HEK293 (cell line): ENCODE results near the gene PRSS53.

Experiments used
- CTCF ChIP-seq: fragments of 450-650 bp; formaldehyde crosslinking; IDR thresholded peaks from 2 replicates; pipeline ENCODE4 v1.5.1; 2016; ENCODE audit warnings: missing biosample characterization, missing genetic modification characterization
- GLI4 ChIP-seq: fragments of 450-650 bp; formaldehyde crosslinking; IDR thresholded peaks from 2 replicates; pipeline ENCODE4 v1.5.1; 2016; ENCODE audit warnings: missing biosample characterization, missing genetic modification characterization
- GLIS1 ChIP-seq: fragments of 450-650 bp; formaldehyde crosslinking; IDR thresholded peaks from 2 replicates; pipeline ENCODE4 v1.5.1; 2016; ENCODE audit warnings: missing biosample characterization, missing genetic modification characterization
- INSM2 ChIP-seq: fragments of 450-650 bp; formaldehyde crosslinking; IDR thresholded peaks from 2 replicates; pipeline ENCODE4 v1.5.1; 2016; ENCODE audit warnings: missing biosample characterization, missing genetic modification characterization
- KLF1 ChIP-seq: fragments of 450-650 bp; formaldehyde crosslinking; IDR thresholded peaks from 2 replicates; pipeline ENCODE4 v1.5.1; 2016; ENCODE audit warnings: missing biosample characterization, missing genetic modification characterization
- KLF8 ChIP-seq: fragments of 450-650 bp; formaldehyde crosslinking; IDR thresholded peaks from 2 replicates; pipeline ENCODE4 v1.5.1; 2016; ENCODE audit warnings: missing biosample characterization, missing genetic modification characterization
- PRDM4 ChIP-seq: fragments of 450-650 bp; formaldehyde crosslinking; IDR thresholded peaks from 2 replicates; pipeline ENCODE4 v1.5.1; 2017; ENCODE audit warnings: missing biosample characterization, missing genetic modification characterization
- SALL2 ChIP-seq: fragments of 450-650 bp; formaldehyde crosslinking; IDR thresholded peaks from 2 replicates; pipeline ENCODE4 v1.5.0; 2017; ENCODE audit warnings: missing biosample characterization, mild to moderate bottlenecking, missing genetic modification characterization, borderline replicate concordance
- SCRT2 ChIP-seq: fragments of 450-650 bp; formaldehyde crosslinking; IDR thresholded peaks from 2 replicates; pipeline ENCODE4 v1.5.1; 2016; ENCODE audit warnings: missing biosample characterization, missing genetic modification characterization
- ZBTB48 ChIP-seq: fragments of 450-650 bp; formaldehyde crosslinking; IDR thresholded peaks from 2 replicates; pipeline ENCODE4 v1.5.1; 2016; ENCODE audit warnings: missing biosample characterization, missing genetic modification characterization
- ZNF133 ChIP-seq: fragments of 450-650 bp; formaldehyde crosslinking; IDR thresholded peaks from 2 replicates; pipeline ENCODE4 v1.5.1; 2016; ENCODE audit warnings: missing biosample characterization, missing genetic modification characterization
- ZNF169 ChIP-seq: fragments of 450-650 bp; formaldehyde crosslinking; IDR thresholded peaks from 2 replicates; pipeline ENCODE4 v1.5.1; 2016; ENCODE audit warnings: missing biosample characterization, missing genetic modification characterization
- ZNF184 ChIP-seq: fragments of 450-650 bp; IDR thresholded peaks from 2 replicates; pipeline ENCODE4 v1.5.1; 2018; ENCODE audit warnings: missing biosample characterization, mild to moderate bottlenecking, missing genetic modification characterization
- ZNF19 ChIP-seq: fragments of 450-650 bp; formaldehyde crosslinking; IDR thresholded peaks from 2 replicates; pipeline ENCODE4; 2016; ENCODE audit warnings: missing biosample characterization, missing genetic modification characterization, low read depth
- ZNF214 ChIP-seq: fragments of 450-650 bp; formaldehyde crosslinking; IDR thresholded peaks from 2 replicates; pipeline ENCODE4 v1.5.1; 2017; ENCODE audit warnings: missing biosample characterization, mild to moderate bottlenecking, missing genetic modification characterization, borderline replicate concordance
- ZNF266 ChIP-seq: fragments of 450-650 bp; formaldehyde crosslinking; IDR thresholded peaks from 2 replicates; pipeline ENCODE4 v1.5.1; 2016; ENCODE audit warnings: missing biosample characterization, missing genetic modification characterization, low read depth
- ZNF274 ChIP-seq, 2 experiments: fragments of 200-500 bp in 1 of 2; fragments of 450-650 bp in 1 of 2; sonication (Bioruptor generic) in 1 of 2; formaldehyde crosslinking in 1 of 2; IDR thresholded peaks; 2 replicates each; pipeline versions ENCODE4 v1.5.1 to v1.6.1; 2014 to 2016; ENCODE audit warnings: borderline replicate concordance in 1 of 2, inconsistent platforms in 1 of 2, low read length in 1 of 2, missing biosample characterization in 1 of 2, missing genetic modification characterization in 1 of 2
- ZNF302 ChIP-seq: fragments of 450-650 bp; formaldehyde crosslinking; IDR thresholded peaks from 2 replicates; pipeline ENCODE4 v1.5.1; 2016; ENCODE audit warnings: missing biosample characterization, missing genetic modification characterization, low read depth
- ZNF37A ChIP-seq: fragments of 450-650 bp; IDR thresholded peaks from 2 replicates; pipeline ENCODE4 v1.5.1; 2018; ENCODE audit warnings: missing biosample characterization, missing genetic modification characterization
- ZNF501 ChIP-seq: fragments of 450-650 bp; formaldehyde crosslinking; IDR thresholded peaks from 2 replicates; pipeline ENCODE4 v1.5.1; 2016; ENCODE audit warnings: missing biosample characterization, missing genetic modification characterization
- ZNF510 ChIP-seq: fragments of 450-650 bp; formaldehyde crosslinking; IDR thresholded peaks from 2 replicates; pipeline ENCODE4 v1.5.1; 2018; ENCODE audit warnings: mild to moderate bottlenecking, missing genetic modification characterization, missing biosample characterization; ENCODE audit not compliant: insufficient replicate concordance
- ZNF555 ChIP-seq: fragments of 450-650 bp; formaldehyde crosslinking; conservative IDR thresholded peaks from 2 replicates; pipeline ENCODE4 v1.5.1; 2017; ENCODE audit warnings: missing biosample characterization, mild to moderate bottlenecking, missing genetic modification characterization, inconsistent platforms
- ZNF560 ChIP-seq: fragments of 450-650 bp; formaldehyde crosslinking; IDR thresholded peaks from 2 replicates; pipeline ENCODE4 v1.5.1; 2017; ENCODE audit warnings: missing biosample characterization, missing genetic modification characterization, borderline replicate concordance
- ZNF623 ChIP-seq: fragments of 450-650 bp; formaldehyde crosslinking; IDR thresholded peaks from 2 replicates; pipeline ENCODE4 v1.5.1; 2016; ENCODE audit warnings: missing biosample characterization, missing genetic modification characterization
- ZNF658 ChIP-seq: fragments of 450-650 bp; formaldehyde crosslinking; IDR thresholded peaks from 2 replicates; pipeline ENCODE4; 2016; ENCODE audit warnings: missing biosample characterization, missing genetic modification characterization
- ZNF785 ChIP-seq: fragments of 450-650 bp; formaldehyde crosslinking; IDR thresholded peaks from 2 replicates; pipeline ENCODE4 v1.5.1; 2016; ENCODE audit warnings: missing biosample characterization, missing genetic modification characterization
- ZNF791 ChIP-seq: fragments of 450-650 bp; formaldehyde crosslinking; IDR thresholded peaks from 2 replicates; pipeline ENCODE4 v1.5.1; 2016; ENCODE audit warnings: missing biosample characterization, missing genetic modification characterization
- TF ChIP-seq, protein P1 (sequence below): fragments of 450-650 bp; formaldehyde crosslinking; IDR thresholded peaks from 2 replicates; pipeline ENCODE4 v1.5.1; 2017; ENCODE audit warnings: missing biosample characterization, missing genetic modification characterization
- TF ChIP-seq, protein P2 (sequence below): fragments of 450-650 bp; formaldehyde crosslinking; IDR thresholded peaks from 2 replicates; pipeline ENCODE4 v1.5.1; 2016; ENCODE audit warnings: missing biosample characterization, missing genetic modification characterization

PRSS53 gene

GRCh38 chr16:31073970-31074813 lies 14.6 kb downstream of the PRSS53 start, which contains the start of the genes ZNF646 and ZNF668 (continued):
- TF ChIP-seq, protein P1, sequence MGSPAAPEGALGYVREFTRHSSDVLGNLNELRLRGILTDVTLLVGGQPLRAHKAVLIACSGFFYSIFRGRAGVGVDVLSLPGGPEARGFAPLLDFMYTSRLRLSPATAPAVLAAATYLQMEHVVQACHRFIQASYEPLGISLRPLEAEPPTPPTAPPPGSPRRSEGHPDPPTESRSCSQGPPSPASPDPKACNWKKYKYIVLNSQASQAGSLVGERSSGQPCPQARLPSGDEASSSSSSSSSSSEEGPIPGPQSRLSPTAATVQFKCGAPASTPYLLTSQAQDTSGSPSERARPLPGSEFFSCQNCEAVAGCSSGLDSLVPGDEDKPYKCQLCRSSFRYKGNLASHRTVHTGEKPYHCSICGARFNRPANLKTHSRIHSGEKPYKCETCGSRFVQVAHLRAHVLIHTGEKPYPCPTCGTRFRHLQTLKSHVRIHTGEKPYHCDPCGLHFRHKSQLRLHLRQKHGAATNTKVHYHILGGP: no peak
- TF ChIP-seq ZNF501 (tag by site-specific recombination): peak; percentile 79
- TF ChIP-seq, protein P2, sequence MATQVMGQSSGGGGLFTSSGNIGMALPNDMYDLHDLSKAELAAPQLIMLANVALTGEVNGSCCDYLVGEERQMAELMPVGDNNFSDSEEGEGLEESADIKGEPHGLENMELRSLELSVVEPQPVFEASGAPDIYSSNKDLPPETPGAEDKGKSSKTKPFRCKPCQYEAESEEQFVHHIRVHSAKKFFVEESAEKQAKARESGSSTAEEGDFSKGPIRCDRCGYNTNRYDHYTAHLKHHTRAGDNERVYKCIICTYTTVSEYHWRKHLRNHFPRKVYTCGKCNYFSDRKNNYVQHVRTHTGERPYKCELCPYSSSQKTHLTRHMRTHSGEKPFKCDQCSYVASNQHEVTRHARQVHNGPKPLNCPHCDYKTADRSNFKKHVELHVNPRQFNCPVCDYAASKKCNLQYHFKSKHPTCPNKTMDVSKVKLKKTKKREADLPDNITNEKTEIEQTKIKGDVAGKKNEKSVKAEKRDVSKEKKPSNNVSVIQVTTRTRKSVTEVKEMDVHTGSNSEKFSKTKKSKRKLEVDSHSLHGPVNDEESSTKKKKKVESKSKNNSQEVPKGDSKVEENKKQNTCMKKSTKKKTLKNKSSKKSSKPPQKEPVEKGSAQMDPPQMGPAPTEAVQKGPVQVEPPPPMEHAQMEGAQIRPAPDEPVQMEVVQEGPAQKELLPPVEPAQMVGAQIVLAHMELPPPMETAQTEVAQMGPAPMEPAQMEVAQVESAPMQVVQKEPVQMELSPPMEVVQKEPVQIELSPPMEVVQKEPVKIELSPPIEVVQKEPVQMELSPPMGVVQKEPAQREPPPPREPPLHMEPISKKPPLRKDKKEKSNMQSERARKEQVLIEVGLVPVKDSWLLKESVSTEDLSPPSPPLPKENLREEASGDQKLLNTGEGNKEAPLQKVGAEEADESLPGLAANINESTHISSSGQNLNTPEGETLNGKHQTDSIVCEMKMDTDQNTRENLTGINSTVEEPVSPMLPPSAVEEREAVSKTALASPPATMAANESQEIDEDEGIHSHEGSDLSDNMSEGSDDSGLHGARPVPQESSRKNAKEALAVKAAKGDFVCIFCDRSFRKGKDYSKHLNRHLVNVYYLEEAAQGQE (tag by site-specific recombination): no peak
- no peak for TF ChIP-seq PRDM4 (tag by site-specific recombination)
- peak; percentile 95 for TF ChIP-seq ZBTB48 (tag by site-specific recombination)
- TF ChIP-seq ZNF510 (tag by site-specific recombination): no peak
- no peak for TF ChIP-seq ZNF274 (IDR thresholded peaks at IDR 0.05; ENCODE audit: low read length)
- TF ChIP-seq ZNF274 (tag by site-specific recombination; IDR thresholded peaks at IDR 0.05; ENCODE audit: borderline replicate concordance): no peak
- TF ChIP-seq ZNF791: no peak
- peak; percentile 63 for TF ChIP-seq CTCF (tag by site-specific recombination)
- TF ChIP-seq ZNF785 (tag by site-specific recombination): no peak; the same call in 1 of the 2 replicates
- peak; percentile 53 for TF ChIP-seq KLF1
- no peak for TF ChIP-seq ZNF184 (tag by site-specific recombination)
- no peak for TF ChIP-seq ZNF623 (tag by site-specific recombination)
- TF ChIP-seq KLF8 (tag by site-specific recombination): peak; percentile 83
- TF ChIP-seq INSM2: peak; percentile 57
- TF ChIP-seq ZNF658 (tag by site-specific recombination): no peak
- no peak for TF ChIP-seq SCRT2 (tag by site-specific recombination)
- TF ChIP-seq GLIS1 (tag by site-specific recombination): peak; percentile 36
- TF ChIP-seq GLI4 (tag by site-specific recombination): no peak
- no peak for TF ChIP-seq ZNF19 (tag by site-specific recombination)
- no peak for TF ChIP-seq ZNF555 (tag by site-specific recombination)
- TF ChIP-seq ZNF302 (tag by site-specific recombination): no peak; the same call in 1 of the 2 replicates
- no peak for TF ChIP-seq ZNF169 (tag by site-specific recombination)
- no peak for TF ChIP-seq ZNF37A
- TF ChIP-seq ZNF133: no peak
- no peak for TF ChIP-seq ZNF214 (tag by site-specific recombination)
- TF ChIP-seq SALL2 (tag by site-specific recombination): no peak
- no peak for TF ChIP-seq ZNF266 (tag by site-specific recombination)
- no peak for TF ChIP-seq ZNF560
